ENCODE data around the gene CCM2L.

The CCM2L gene

GRCh38 chr20:32063695-32064094, 53.5 kb downstream of the CCM2L start:
- no peaks in the 10 kb centered on the region for H3K36me3 ChIP-seq (ENCODE audit: insufficient read depth, low read length)
- no peak overlapping the region for H3K9ac ChIP-seq (ENCODE audit: low read depth, low read length)
- 74% methylated on average over 4 of the region's 4 CpGs for WGBS
- H3K9me3 ChIP-seq (ENCODE audit: insufficient read depth, low read depth, low read length): no peaks in the 10 kb centered on the region
- no peak overlapping the region for H3K27ac ChIP-seq (ENCODE audit: low read depth, low read length)
- H3K4me1 ChIP-seq (ENCODE audit: insufficient read depth, low read length): peaks cover 2% of the 10 kb centered on the region; the same call in 1 of the 2 replicates
- H3K27me3 ChIP-seq (ENCODE audit: insufficient read depth, low read length): no peaks in the 10 kb centered on the region
- H3K4me3 ChIP-seq (ENCODE audit: low read length): no peak overlapping the region

GRCh38 chr20:32064667-32065066, 54.4 kb downstream of the CCM2L start:
- no peak overlapping the region for H3K9ac ChIP-seq (ENCODE audit: low read depth, low read length)
- H3K9me3 ChIP-seq (ENCODE audit: insufficient read depth, low read depth, low read length): no peaks in the 10 kb centered on the region
- no peaks in the 10 kb centered on the region for H3K36me3 ChIP-seq (ENCODE audit: insufficient read depth, low read length)
- WGBS: 91% methylated on average over 7 of the region's 7 CpGs
- H3K4me3 ChIP-seq (ENCODE audit: low read length): no peak overlapping the region
- no peaks in the 10 kb centered on the region for H3K27me3 ChIP-seq (ENCODE audit: insufficient read depth, low read length)
- no peak overlapping the region for H3K27ac ChIP-seq (ENCODE audit: low read depth, low read length)
- peaks cover 2% of the 10 kb centered on the region; the same call in 1 of the 2 replicates for H3K4me1 ChIP-seq (ENCODE audit: insufficient read depth, low read length)

- Histone ChIP-seq H3K27ac (ENCODE audit: low read depth, low read length) (no peak overlapping the region), H3K9ac (ENCODE audit: low read depth, low read length) (no peak overlapping the region), H3K4me1 (ENCODE audit: insufficient read depth, low read length) (peaks cover 2% of the 10 kb centered on the region; the same call in 1 of the 2 replicates), H3K4me3 (ENCODE audit: low read length) (no peak overlapping the region), H3K36me3 (ENCODE audit: insufficient read depth, low read length) (no peaks in the 10 kb centered on the region), H3K9me3 (ENCODE audit: insufficient read depth, low read depth, low read length) (no peaks in the 10 kb centered on the region), H3K27me3 (ENCODE audit: insufficient read depth, low read length) (no peaks in the 10 kb centered on the region)
- 86% methylated on average over 6 of the region's 6 CpGs for WGBS
Observed at GRCh38 chr20:32067234-32067821, 57.1 kb downstream of the CCM2L start.

GRCh38 chr20:32068174-32068573, 57.9 kb downstream of the CCM2L start:
- peaks cover 2% of the 10 kb centered on the region; the same call in 1 of the 2 replicates for H3K4me1 ChIP-seq (ENCODE audit: insufficient read depth, low read length)
- no peaks in the 10 kb centered on the region for H3K27me3 ChIP-seq (ENCODE audit: insufficient read depth, low read length)
- no peaks in the 10 kb centered on the region for H3K9me3 ChIP-seq (ENCODE audit: insufficient read depth, low read depth, low read length)
- no peak overlapping the region for H3K9ac ChIP-seq (ENCODE audit: low read depth, low read length)
- no peak overlapping the region for H3K4me3 ChIP-seq (ENCODE audit: low read length)
- no peaks in the 10 kb centered on the region for H3K36me3 ChIP-seq (ENCODE audit: insufficient read depth, low read length)
- no peak overlapping the region for H3K27ac ChIP-seq (ENCODE audit: low read depth, low read length)
- WGBS: 100% methylated on average over 1 of the region's 2 CpGs

- Histone ChIP-seq H3K9me3 (ENCODE audit: insufficient read depth, low read depth, low read length) (no peaks in the 10 kb centered on the region), H3K4me3 (ENCODE audit: low read length) (no peak overlapping the region), H3K9ac (ENCODE audit: low read depth, low read length) (no peak overlapping the region), H3K27ac (ENCODE audit: low read depth, low read length) (no peak overlapping the region), H3K36me3 (ENCODE audit: insufficient read depth, low read length) (no peaks in the 10 kb centered on the region), H3K4me1 (ENCODE audit: insufficient read depth, low read length) (peaks cover 2% of the 10 kb centered on the region; the same call in 1 of the 2 replicates), H3K27me3 (ENCODE audit: insufficient read depth, low read length) (no peaks in the 10 kb centered on the region)
Observed at GRCh38 chr20:32069711-32070110, 59.5 kb downstream of the CCM2L start.

- Histone ChIP-seq H3K4me1 (ENCODE audit: insufficient read depth, low read length) (peaks cover 2% of the 10 kb centered on the region; the same call in 1 of the 2 replicates), H3K27ac (ENCODE audit: low read depth, low read length) (no peak overlapping the region), H3K27me3 (ENCODE audit: insufficient read depth, low read length) (no peaks in the 10 kb centered on the region), H3K9ac (ENCODE audit: low read depth, low read length) (no peak overlapping the region), H3K9me3 (ENCODE audit: insufficient read depth, low read depth, low read length) (no peaks in the 10 kb centered on the region), H3K36me3 (ENCODE audit: insufficient read depth, low read length) (no peaks in the 10 kb centered on the region), H3K4me3 (ENCODE audit: low read length) (no peak overlapping the region)
- 91% methylated on average over 1 of the region's 1 CpG for WGBS
Observed at GRCh38 chr20:32070282-32070681, 60.0 kb downstream of the CCM2L start.

GRCh38 chr20:32070690-32071213, 60.5 kb downstream of the CCM2L start:
- Histone ChIP-seq H3K9ac (ENCODE audit: low read depth, low read length) (no peak overlapping the region), H3K27ac (ENCODE audit: low read depth, low read length) (no peak overlapping the region), H3K4me3 (ENCODE audit: low read length) (no peak overlapping the region), H3K4me1 (ENCODE audit: insufficient read depth, low read length) (peaks cover 2% of the 10 kb centered on the region; the same call in 1 of the 2 replicates), H3K27me3 (ENCODE audit: insufficient read depth, low read length) (no peaks in the 10 kb centered on the region), H3K9me3 (ENCODE audit: insufficient read depth, low read depth, low read length) (no peaks in the 10 kb centered on the region), H3K36me3 (ENCODE audit: insufficient read depth, low read length) (no peaks in the 10 kb centered on the region)
- 74% methylated on average over 3 of the region's 4 CpGs for WGBS

- Histone ChIP-seq H3K27ac (ENCODE audit: low read depth, low read length) (no peak overlapping the region), H3K4me1 (ENCODE audit: insufficient read depth, low read length) (no peaks in the 10 kb centered on the region), H3K27me3 (ENCODE audit: insufficient read depth, low read length) (no peaks in the 10 kb centered on the region), H3K9ac (ENCODE audit: low read depth, low read length) (no peak overlapping the region), H3K36me3 (ENCODE audit: insufficient read depth, low read length) (no peaks in the 10 kb centered on the region), H3K9me3 (ENCODE audit: insufficient read depth, low read depth, low read length) (no peaks in the 10 kb centered on the region), H3K4me3 (ENCODE audit: low read length) (no peak overlapping the region)
- 89% methylated on average over 17 of the region's 17 CpGs for WGBS
Observed at GRCh38 chr20:32071395-32072167, 61.3 kb downstream of the CCM2L start.

- H3K9ac ChIP-seq (ENCODE audit: low read depth, low read length): no peak overlapping the region
- H3K27ac ChIP-seq (ENCODE audit: low read depth, low read length): no peak overlapping the region
- no peaks in the 10 kb centered on the region for H3K36me3 ChIP-seq (ENCODE audit: insufficient read depth, low read length)
- no peaks in the 10 kb centered on the region for H3K4me1 ChIP-seq (ENCODE audit: insufficient read depth, low read length)
- H3K27me3 ChIP-seq (ENCODE audit: insufficient read depth, low read length): no peaks in the 10 kb centered on the region
- no peaks in the 10 kb centered on the region for H3K9me3 ChIP-seq (ENCODE audit: insufficient read depth, low read depth, low read length)
- H3K4me3 ChIP-seq (ENCODE audit: low read length): no peak overlapping the region
- 86% methylated on average over 6 of the region's 6 CpGs for WGBS
Observed at GRCh38 chr20:32072168-32072750, 62.0 kb downstream of the CCM2L start.

GRCh38 chr20:32075534-32075933, 65.3 kb downstream of the CCM2L start:
- no peak overlapping the region for H3K9ac ChIP-seq (ENCODE audit: low read depth, low read length)
- no peaks in the 10 kb centered on the region for H3K27me3 ChIP-seq (ENCODE audit: insufficient read depth, low read length)
- no peak overlapping the region for H3K4me3 ChIP-seq (ENCODE audit: low read length)
- H3K36me3 ChIP-seq (ENCODE audit: insufficient read depth, low read length): no peaks in the 10 kb centered on the region
- 85% methylated on average over 1 of the region's 1 CpG for WGBS
- H3K4me1 ChIP-seq (ENCODE audit: insufficient read depth, low read length): no peaks in the 10 kb centered on the region
- no peaks in the 10 kb centered on the region for H3K9me3 ChIP-seq (ENCODE audit: insufficient read depth, low read depth, low read length)
- no peak overlapping the region for H3K27ac ChIP-seq (ENCODE audit: low read depth, low read length)

- WGBS: 90% methylated on average over 3 of the region's 4 CpGs
- no peaks in the 10 kb centered on the region for H3K27me3 ChIP-seq (ENCODE audit: insufficient read depth, low read length)
Observed at GRCh38 chr20:32077190-32077589, 67.0 kb downstream of the CCM2L start.

More at GRCh38 chr20:32077190-32077589, 67.0 kb downstream of the CCM2L start:
- H3K9ac ChIP-seq (ENCODE audit: low read depth, low read length): no peak overlapping the region
- no peaks in the 10 kb centered on the region for H3K9me3 ChIP-seq (ENCODE audit: insufficient read depth, low read depth, low read length)
- H3K36me3 ChIP-seq (ENCODE audit: insufficient read depth, low read length): no peaks in the 10 kb centered on the region
- H3K27ac ChIP-seq (ENCODE audit: low read depth, low read length): no peak overlapping the region
- H3K4me3 ChIP-seq (ENCODE audit: low read length): no peak overlapping the region
- no peaks in the 10 kb centered on the region for H3K4me1 ChIP-seq (ENCODE audit: insufficient read depth, low read length)
